Activated CD4-positive, alpha-beta T cell treated with anti-CD3 and anti-CD28 coated beads, Interleukin-2, amount 50 U/mL, for 48 hours (primary cell): Measurements from ENCODE around the gene C10orf120.
A peak's percentile ranks its signal among the peaks of the same experiment; 100 is the strongest.

ENCODE experiments used
- DNase-seq, 2 experiments: peaks; one replicate each; pipeline ENCODE4 v3.0.0-alpha.2; 2020

Gene C10orf120

DNA sequence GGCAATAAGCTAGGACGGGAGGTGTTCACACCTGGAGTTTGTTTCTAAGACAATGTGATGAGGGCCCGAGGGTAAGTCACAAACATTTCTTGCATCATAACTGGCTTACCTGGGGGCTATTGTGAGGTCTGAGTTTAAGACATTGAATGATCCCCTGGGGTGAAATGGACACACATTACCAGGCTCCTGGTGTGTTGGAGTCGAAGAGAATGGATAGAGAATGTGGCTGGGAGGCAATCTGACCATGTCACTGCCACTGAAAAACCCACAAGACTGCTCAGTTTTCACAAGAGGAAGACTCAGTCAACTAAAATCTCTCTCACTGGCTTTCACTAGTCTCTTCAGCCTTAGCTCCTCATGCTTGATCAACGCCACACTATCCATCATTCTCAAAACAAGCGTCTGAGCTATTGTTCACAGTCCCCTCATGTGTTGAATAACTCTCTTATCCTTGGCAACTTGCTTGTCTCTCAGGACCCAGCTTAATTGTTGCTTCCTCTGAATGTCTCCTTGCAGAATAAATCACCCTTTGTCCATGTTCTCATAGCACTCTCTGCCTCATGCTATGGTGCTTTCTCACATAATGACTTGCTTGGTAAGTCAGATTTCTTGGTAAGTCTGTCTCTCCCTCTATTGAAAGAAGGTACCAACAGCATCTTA lies at the start of gene C10orf120:
TSS of gene C10orf120 (minus strand) at position 51 of the 660 bp plus-strand sequence. CDS start 56 bp downstream, outside the sequence.
- DNase-seq = no peak

DNA sequence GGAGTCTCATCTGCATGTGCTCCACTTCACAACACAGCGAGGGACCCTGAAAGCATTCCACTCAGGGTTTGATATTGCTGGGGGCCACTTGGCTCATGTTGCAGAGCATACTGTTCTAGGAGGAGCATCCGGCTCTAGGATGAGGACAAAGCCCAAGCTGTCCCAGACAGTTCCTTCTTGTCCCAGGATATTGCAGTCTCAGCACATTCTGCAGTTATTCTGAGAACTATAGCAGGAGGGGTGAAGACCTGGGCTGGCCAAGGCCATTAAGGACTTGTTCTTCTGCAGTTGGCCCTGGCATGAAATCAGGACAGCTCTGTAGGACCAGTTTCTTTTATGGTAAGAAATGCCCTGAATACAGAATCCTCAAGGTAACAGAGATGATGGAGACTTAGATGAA lies 48.9 kb upstream of the C10orf120 start:
- DNase-seq = no peak

DNA sequence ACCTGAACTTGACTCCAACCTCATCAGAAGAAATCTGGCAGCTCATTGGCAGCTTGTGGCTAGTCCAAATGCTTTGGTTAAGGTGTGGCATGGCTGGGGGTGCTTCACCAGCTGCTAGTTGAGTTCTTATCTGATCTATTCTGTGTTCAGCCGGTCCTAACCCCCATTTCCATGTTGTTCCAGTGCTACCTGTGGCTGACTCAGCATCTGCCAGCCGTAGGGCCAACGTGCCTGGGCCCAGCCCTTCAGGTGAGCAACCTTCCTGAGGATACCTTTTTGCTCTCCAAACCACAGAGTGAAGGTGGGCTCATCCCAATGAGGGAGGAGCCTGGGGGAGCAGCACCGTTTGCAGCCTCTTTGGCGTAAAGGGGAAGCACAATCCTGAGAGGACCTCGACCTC lies 46.8 kb upstream of the C10orf120 start:
- no peak for DNase-seq

DNA sequence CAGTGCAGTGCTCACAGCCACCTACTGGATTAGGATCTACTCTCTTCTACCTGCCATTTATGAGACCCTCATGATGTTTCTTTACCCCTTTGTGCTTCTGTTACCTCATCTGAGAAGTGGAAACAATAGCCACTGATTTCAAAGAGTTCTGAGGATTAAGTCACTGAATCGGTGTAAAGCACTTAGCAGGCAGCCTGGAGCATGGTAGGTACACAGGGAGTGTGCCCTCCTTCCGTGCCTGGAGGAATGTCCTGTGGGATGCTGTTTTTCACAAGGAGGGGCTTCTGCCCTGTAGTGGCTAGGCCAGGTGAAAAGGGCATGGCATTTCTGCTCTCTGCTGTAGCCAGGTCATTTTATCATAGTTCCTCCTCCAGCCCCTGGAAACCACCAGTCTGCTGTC lies 44.6 kb upstream of the C10orf120 start:
- DNase-seq = no peak

DNA sequence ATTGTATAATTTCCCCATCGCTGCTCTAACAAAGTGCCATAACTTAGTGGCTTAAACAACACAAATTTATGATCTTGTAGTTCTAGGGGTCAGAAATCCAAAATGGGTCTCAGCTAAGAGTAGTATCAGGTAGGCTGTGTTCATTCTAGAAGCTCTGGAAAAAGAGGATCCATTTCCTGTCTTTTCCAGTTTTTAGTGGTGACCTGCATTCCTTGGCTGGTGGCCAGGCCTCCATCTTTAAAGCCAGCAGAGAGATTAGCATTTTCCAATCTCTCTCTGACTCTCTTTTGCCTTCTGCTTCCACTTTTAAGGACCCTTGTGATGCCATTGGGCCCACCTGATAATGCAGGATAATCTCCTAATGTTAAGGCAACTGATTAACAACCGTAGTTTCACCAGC lies 41.0 kb upstream of the C10orf120 start:
- DNase-seq = no peak

DNA sequence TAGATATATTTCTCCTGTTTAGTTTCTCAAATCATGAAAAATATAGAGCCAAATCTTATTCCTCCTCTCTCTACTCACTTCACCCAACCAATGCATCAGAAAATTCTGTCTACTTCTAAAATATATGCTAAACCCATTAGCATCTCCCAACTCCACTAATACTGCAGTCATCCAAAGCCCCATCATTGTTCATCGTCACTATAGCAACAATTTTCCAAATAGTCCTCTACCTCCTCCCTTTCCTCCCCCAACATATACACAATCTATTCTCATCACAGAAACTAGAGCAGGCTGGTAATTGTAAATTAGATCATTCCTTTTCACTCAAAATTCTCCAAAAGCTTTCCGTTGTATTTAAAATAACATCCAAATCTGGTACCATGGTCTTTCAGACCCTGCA lies 38.4 kb upstream of the C10orf120 start:
- no peak for DNase-seq

DNA sequence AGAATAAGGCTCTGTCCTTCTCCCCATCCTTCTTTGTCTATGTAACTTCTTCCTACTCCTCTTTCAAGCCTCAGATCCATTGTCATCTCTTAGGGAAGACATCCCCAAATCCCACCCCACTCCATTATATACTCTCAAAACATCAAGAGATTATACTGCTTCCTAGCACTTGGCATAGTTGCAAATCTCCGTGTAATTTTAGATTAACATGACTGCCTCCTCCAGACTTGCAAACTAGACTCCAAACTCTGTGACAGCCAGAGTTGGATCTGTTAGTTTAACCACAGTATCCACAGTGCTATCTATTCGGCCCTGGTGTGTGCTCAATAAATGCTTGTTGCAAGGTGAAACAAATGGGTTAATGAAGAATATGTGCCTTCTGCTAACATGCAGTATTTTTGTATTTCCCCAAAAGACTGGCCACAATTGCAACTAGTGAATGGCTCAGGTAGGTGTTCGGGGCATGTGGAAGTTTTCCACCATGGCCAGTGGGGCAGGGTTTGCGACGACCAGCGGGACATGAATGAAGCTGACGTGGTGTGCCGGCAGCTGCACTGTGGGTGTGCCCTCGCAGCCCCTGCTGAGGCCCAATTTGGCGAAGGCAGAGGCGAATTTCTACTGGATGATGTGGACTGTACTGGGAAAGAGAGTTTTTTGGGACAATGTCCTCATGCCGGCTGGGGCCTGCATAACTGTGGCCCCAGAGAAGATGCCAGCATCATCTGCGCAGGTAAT lies 34.5 kb upstream of the C10orf120 start:
- no peak for DNase-seq

DNA sequence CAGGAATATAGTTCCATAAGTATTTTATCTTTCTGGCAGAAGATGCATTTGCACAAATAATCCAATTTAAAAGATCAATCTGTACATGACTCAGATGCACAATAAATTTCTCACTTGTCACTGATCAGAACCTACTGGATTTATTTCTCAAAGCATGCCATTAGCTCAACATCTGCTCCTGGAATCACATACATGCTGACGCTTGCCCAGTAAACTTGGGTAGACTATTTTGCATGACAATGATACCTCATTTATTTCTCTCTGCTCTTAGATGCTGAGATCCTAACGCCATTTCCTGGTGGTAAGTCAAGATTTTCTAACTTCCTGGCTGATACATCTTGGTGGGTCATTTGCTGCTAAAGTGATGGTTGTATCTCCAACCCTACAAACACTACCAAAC lies 33.8 kb upstream of the C10orf120 start:
- no peak for DNase-seq

DNA sequence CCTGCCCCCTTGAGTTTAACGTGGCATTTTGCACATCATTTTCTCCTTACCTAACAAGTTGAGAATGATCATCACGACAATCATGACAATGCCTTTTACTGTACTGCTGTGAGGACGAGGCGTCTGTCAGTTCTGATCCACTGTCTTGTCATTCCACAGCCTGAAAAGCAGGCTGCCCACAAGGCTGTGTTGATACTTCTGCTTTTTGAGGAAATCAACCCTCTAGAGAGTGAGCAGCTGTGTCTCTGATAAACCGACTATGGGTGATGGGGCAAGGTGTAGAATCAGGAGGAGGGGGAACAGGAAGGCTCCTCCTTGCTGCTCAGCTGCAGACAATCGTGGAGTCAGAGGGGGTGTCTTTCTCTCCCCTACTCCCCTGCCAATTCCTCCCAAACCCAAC lies 30.6 kb upstream of the C10orf120 start:
- DNase-seq = no peak

DNA sequence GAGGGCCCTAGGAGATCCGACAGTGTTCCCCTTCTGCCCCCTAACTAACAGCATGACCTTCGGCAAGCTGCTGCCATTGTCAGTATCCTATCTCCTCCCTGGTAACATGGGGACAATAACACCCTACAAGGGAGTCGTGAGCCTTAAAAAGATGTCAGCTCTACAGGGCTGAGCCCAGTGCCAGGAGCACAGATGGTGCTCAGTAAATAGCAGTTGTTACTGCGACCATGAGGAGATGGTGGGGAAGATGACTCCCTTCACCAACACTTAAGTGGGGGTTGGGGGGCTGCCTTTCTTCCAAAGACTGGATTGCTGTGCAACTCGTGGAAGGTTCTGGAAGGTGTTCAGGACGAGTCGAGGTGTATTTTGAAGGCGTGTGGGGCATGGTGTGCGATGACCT lies 29.5 kb upstream of the C10orf120 start:
- DNase-seq = no peak

DNA sequence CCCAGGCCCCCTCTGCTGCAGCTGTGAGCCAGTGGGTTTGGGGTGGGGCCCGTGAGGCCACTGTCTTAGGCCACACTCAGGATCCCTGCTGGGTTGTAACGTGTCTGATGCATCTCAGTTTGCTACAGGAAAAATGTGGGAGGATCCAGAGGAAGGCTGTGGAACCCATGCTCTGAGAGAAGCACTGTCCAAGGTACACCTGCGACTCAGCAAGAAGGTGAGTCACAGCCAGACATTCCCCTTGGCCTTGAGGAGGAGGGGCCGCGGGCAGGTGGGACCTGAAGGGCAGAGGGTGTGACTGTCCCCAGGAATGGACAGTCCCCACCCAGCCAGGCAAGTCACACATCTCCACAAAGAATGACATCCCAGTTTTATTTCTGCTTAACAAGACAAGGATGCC lies 27.8 kb upstream of the C10orf120 start:
- no peak for DNase-seq

DNA sequence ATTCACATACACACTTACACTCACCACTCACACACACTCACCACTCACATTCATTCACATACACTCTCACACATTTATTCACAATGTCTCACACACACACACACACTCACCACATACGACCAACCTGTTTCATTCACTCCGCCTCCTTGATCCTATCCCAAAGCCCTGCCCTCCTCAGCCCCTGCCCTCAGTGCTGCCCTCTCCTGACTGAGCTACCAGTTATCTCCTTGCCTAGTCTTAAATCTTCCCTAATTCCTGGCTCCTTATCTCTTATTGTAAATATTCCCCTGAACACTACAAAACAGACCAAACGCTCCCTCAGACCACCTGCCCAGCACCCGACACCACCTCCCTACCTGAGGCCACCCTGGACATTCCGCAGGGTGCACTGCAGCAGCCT lies 26.1 kb upstream of the C10orf120 start:
- DNase-seq = no peak

DNA sequence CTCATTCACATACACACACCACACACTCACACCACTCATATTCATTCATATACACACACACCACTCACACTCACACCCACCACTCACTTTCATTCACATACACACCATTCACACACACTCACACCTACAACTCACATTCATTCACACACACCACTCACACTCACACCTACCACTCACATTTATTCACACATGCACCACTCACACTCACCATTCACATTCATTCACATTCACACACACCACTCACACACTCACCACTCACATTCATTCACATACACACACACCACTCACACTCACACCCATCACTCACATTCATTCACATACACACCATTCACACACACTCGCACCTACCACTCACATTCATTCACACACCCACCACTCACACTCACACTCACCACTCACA lies 25.4 kb upstream of the C10orf120 start:
- no peak for DNase-seq

DNA sequence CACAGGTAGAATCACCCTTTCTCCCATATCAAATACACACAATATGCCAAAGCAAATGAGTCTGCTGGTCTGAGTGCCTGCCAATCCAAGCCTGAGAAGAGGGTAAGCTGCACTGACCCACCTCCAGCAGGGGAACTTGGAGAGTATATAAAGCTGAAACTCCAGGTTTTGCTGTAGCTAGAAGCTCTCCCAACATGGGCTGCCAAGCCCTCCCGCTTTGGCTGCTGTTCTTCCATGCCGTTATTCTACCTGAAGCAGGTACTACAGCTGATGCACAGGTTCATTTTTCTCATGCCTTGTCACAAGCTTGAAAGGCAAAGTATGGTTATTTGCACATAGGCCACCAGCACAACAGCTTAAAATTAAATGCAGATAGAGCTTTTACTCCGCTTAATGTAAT lies 21.5 kb upstream of the C10orf120 start:
- no peak for DNase-seq

DNA sequence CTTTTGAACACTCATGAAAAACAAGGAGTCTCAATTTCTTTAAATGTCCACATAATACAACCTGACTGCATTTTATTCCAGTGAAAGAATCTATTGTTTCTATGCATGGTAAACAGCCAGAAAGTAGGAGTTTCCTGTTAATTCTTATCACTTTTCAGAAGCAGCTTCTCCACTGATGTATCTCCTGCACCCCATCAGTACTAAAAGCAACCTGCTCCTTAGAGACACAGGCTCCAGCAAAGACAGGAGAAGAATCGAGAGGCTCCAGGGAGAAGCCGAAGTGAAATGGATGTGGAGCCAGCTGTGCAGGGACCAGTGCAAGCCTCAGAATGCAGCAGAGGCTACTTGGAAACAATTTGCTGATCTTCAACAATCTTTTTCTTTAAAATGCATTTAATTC lies 16.4 kb upstream of the C10orf120 start:
- no peak for DNase-seq

DNA sequence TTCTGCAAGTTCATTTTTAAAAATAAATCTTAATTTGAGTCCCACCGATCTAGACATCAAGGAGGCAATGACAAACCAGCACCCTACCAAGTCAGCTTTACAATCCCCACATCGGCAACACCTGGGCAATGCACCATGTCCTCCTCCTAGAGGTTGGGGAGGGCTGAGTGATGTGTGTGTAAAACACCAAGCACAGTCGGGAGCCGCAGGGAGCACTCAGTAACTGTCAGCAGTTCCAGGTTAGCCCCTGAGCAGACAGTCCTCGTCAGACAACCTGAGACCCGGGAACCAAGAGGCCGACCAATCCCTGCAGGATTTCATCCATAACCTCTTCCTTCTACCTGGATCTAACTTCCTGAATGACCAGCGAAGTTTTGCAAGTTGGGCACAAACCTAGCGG lies 15.9 kb upstream of the C10orf120 start:
- DNase-seq = no peak

DNA sequence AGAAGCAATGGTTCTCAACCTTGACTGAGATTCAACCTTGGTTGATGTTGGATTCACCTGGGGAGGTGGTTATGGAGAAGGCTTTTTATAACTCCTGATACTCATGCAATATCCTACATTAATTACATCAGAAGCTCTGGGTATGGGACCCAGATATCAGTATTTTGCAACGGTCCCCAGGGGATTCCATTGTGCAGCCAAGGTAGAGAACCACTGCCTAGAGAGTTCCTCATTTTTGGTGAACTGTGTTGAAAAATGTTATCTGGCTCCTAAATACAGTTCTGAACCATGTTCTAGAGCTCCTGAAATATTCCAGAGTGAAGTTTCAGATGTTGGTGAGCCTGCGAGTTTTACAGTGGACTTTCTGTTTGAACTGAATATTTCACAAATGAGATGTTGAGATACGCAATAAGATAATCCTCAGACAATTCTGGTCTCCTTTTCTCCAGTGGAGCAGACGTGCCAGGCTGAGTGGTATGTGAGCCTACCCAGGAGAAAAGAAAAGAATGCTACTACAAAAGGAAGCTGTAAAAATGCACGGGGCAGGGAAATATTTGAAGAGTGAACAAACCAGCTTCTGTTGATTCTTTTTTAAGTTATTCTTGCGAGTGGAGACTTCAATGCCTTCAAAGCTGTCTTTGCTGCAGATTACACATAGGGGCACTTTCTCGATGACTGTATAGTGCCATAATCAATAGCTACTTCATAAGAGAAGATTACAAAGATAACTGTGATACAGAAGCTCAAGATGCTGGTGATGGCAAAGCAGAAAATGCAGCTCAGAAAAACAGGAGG lies 13.6 kb upstream of the C10orf120 start:
- no peak for DNase-seq

DNA sequence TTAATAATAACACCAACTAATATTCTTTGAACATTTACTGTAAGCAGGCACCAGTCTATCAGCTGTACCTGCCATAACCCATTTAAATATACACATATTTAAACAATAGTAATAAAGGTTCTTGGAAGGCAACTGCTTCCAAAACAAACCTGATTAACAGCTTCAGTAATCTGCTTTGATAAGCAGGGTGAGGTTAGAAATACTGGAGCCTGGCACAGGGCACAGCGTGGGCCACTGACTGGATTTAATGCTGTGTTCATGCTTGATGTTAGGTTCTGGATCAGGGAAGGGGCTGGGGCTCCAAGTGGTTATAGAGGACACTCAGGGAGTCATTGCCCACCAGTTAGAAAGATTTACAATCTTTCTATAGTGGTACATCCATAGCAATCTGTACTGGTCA lies 10.9 kb upstream of the C10orf120 start:
- no peak for DNase-seq

DNA sequence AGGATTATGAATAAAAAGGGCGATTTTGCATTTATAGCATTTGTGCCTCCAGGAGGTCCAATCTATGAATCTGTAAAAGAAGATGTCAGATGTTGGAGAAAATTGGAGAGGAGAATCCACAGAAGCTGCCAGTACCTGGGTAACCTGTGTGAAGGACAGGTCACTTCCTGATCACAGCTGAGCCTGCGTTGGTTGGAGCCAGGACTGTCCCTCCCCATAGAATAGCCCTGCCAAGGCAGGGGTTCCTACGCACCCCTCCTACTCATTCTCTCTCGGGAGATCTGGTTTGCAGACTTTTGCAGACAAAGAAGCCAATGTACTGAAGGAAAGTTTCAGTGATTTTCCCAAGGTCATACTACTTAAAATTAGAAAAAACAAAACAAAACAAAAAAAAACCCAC lies 10.3 kb upstream of the C10orf120 start:
- DNase-seq = no peak

DNA sequence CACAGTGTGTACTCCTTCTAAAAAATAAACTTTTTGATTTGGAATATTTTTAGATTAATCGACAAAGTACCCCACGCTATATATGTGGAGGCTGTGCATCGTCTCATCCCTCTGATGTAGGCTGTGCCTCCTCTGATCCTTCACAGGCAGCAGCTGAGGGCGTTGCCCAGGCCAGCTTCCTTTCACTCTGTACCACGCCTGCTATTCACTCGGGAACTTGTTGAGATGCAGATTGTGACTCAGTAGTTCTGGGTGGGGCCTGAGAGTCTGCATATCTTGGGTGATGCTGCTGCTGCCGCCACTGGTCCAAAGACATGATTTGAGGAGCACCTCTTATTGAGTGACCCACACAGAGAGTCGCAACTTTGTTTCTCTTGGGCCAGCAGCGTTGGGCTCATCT lies 7.9 kb upstream of the C10orf120 start:
- no peak for DNase-seq

DNA sequence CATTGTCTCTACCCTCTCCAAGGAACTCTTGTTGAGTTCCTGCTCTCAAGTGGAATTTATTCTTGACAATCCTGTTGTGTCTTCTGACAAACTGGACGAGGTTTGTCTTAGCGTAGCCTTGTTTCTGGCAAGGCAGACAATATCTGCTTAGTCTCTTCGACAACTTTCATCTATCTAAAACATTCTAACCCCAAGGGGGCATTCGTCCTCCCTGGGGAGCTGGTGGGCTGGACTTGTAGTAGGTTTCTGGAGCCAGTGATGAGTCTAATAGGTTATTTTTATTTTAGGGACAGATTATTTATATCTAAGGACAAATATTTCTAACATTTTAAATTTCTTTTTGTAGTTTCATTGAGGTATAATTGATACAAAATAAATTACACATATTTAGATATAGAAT lies 7.3 kb upstream of the C10orf120 start:
- no peak for DNase-seq

DNA sequence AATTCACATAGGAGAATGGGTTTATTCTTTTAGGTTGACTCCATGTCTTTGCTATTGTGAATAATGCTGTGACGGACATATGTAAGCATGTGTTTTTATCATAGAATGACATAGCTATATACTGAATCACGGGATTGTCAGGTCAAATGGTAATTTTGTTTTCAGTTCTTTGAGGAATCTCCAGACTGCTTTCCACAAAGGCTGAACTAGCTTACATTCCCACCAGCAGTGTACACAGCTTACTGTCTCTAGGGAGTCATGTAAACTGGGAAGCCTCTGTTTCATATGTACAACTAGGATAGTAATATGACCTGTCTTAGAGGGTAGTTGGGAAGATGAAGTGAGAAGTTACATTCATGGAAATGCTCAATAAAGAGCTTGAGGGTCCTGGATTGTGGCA lies 6.8 kb upstream of the C10orf120 start:
- DNase-seq = no peak

DNA sequence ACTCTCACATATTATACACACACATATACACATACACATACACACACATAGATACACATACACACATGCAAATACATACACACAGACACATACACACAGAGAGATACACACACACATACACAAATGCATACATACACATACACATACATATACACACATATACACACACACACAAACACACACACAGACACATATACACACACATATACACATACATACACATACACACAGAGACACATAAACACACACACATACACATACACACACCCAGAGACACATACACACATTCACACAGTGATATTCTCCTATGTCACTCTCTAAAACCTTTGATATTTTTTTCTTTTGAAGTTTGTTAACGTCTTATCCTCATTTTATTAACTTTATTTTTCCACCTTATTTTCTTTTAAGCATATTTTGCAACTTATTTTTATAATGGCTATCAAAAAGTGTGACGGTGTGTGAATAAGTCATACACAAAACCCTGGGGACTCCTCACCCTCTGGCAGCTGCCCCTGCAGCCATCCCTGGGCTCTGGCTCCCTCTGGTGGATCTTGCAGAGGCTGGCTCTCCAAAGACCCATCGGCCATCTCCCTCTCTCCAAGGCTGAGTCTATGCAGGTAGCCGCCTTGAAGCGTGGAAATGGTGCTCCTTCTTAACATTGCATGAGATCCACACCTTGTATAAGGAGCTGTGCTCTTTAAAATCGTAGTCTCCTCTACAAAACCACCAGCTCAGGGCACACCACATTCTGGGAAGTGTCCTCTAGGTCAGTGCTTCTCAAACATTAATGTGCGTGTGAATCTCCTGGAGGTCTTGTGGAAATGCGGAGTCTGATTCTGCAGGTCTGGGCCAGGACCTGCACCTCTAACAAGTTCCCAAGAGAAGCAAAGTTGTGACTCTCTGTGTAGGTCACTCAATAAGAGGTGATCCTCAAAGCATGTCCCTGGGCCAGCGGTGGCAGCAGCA lies 4.1 kb upstream of the C10orf120 start:
- DNase-seq = peak; percentile 63 to 64
